DMS114 treated with DMSO at 0.1 percent for 48 hours (cell line): ENCODE data around the gene TMCO4.

ENCODE experiments used
- DNase-seq: peaks from one replicate; lab custom pipeline; 2025; ENCODE audit not compliant: unreplicated experiment; lab: John Stamatoyannopoulos, UW

The TMCO4 gene

DNA sequence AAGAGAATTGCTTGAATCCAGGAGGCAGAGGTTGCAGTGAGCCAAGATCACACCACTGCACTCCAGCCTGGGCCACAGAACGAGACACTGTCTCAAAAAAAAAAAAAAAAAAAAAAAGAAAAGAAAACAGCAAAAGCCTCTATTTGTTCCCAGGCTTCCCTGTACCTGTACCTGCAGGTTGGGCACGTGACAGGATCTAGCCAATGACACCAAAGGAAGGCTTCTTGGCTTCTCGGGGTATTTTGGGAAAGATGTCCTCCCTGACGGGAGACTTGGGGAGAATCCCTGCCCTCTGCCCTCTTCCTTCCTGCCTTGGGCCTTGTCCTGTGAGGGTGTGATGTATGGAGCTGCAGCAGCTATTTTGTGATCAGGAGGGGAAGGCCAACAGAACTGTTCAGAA, 22.8 kb downstream of the TMCO4 start:
- no peak for DNase-seq

- no peak for DNase-seq
These were observed 23.4 kb downstream of the TMCO4 start for GRCh38 chr1:19776287-19776686.

DNA sequence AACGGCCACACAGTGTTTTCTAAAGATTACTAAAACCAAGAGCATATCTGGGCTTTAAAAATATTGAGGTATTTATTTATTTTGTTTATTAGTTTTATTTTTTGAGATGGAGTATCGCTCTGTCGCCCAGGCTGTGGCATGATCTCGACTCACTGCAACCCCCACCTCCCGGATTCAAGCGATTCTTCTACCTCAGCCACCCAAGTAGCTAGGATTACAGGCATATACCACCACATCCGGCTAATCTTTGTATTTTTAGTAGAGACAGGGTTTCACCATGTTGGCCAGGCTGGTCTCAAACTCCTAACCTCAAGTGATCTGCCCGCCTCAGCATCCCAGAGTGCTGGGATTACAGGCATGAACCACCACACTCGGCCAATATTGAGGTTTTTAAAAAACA, 23.9 kb downstream of the TMCO4 start:
- DNase-seq, result no peak

DNA sequence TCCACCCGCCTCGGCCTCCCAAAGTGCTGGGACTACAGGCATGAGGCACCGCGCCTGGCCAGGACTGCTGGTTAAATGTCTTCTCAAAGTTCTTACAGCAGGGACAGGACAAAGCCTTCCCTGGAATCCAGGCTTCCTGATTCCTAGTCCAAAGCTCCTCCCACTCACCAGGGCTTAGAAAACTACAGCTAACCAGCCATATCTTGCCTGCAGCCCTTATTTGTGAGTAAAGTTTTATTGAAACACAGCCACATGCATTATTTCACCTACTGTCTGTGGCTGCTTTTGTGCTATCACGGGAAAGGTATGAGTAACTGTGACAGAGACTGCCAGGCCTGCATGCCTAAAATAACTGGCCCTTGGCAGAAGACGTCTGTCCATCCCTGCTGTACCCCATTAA, 24.4 kb downstream of the TMCO4 start:
- DNase-seq, result no peak

DNA sequence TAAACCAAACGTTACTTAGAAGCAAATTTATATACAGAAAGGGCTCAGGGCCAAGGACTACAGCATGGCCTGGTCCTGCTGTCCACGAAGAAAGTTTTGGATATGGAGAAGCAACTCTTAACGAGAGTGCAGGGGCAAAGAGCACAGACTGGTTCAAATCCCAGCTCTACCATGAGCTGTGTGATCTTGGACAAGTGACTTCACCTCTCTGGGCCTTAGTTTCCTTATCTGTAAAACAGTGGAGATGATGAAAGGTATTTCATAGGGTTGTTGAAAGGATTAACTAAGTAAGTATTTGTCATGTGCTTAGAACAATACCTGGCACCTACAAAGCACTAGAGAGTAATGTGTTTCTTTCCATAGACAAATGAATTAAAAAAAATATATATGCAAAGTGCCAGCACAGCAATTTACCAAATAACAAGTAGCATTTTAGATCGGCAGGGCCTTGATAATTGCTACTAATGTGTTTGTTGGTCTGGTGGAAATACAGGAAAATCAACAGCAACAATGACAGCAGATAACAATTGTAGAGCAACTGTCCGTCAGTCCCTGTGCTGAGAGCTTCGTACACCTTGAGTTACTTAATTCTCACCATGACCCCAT, 25.4 kb downstream of the TMCO4 start:
- DNase-seq, result no peak

GRCh38 chr1:19773485-19773884, 26.2 kb downstream of the TMCO4 start:
- no peak for DNase-seq

GRCh38 chr1:19772053-19772452, 27.7 kb downstream of the TMCO4 start:
- DNase-seq, result no peak

GRCh38 chr1:19771350-19771749, 28.4 kb downstream of the TMCO4 start:
- no peak for DNase-seq

DNA sequence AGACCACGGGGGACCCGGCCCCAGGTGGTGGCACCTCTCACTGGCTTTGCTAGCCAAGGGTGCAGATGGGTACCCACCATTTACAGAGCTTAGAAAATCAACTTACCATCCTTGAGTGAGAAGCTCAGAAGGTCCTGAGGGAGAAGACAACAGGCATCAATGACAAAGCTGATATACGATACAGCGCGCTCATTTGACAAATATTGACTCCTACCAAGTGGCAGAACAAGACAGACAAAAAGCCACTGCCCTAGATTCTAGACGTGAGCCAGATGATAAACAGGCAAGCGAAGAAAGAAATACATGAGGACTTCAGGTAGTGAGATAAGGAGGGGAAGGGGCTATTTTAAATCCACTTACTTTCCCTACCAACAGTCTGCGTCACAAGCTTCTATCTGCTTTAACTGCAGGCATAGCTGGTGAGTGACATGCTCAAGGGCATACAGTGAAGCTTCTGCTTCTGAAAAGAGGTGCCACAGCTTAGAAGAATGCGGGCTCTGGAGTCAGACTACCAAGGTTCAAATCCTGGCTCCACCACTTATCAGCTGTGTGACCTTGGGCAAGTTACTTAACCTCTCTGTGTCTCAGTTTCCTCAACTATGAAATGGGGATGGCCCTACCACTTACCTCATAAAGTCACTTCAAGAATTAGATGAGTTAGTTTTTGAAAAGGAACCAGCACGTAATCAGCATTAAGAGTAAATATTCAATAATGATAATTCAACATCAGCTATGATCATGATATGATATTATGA, 29.1 kb downstream of the TMCO4 start:
- DNase-seq, result no peak

DNA sequence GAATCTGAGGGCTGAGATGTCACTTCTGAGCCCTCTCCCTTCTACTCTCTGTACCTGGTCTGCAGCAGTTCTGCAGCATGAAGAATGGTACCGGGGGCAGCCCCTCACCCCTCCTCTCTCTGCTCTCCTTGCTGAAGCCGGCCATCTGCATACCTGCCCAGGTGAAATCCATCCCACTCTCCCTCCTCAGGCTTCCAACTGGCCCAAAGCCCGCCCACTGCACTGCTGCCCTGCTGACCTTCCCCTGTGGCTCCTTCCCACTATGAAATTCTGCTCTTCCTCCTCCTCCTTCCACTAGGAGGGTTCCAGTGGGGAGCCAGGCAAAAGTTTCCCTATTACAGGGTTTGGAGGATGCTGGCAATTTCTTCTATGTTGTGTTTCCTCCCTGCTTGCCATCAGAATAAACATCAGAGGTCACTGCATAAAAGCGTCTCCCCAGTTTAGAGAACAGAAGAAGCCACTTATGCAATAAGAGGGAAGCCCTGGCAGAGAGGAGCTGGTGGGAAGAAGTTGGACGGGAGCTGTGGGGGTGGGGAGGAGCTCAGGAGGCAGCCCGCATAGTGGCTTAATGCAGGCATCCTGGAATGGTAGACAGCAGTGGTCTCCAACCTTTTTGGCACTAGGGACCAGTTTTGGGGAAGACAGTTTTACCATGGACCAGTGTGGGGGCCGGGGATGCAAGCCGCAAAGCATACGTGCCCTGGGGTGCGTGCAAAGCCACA, 30.3 kb downstream of the TMCO4 start:
- DNase-seq, result no peak

DNA sequence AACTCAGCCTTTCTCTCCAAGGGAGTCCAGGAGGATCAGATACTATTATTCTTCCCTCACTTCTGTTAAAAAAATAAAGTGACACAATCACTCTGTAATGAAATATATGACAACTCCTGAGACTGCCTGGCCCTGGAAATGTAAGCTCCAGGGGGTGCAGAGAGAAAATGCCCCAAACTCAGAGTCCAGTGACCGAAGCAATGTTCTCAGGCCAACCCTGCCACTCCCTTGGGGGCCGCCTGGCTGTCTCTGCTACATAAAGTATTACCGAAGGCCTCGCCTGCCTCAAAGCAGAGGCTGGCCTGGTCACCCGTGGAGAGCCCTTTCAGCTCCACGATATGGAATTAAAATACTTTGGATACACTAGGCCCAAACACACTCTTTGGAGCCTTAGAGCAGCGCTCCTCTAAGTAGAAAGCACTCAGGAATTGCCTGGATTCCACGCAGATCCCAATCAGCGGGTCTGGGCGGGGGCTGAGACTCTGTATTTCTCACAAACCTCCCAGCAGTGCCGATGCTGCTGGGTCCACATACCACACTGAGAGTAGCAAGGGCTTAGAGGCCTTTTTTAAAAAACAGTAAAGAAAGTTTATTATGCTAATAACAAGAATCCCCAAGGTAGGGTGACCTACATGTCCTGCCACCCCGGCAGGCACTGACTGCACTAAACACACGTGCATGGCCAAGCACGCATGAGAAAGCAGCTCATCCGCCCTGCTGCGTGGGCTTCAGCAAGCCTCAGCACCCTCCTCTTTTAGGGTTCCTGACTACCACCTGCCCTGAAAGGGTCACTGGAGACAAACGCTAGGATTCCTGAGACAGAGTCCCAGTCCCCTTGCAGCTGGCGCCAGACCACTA, 31.1 kb downstream of the TMCO4 start:
- no peak for DNase-seq

DNA sequence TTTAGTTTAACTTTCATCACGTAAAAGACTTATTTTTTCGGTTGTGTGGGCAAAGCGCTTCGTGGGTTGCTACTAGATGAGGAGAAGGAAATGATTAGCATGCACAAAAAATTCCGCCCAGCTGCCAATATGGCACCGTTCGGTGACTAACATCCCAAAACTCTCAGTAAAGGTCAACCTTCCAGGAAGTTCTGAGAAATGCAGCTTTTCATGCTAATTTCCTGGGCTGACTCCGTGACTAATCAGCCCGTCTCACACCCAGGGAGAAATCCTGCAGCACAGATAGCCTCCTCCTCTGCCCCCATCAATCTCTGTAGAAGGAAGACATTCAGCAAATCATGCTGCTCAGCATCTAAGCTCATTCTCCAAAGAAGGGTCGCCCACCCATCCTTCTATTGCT, 34.1 kb downstream of the TMCO4 start:
- no peak for DNase-seq

- no peak for DNase-seq
These were observed 34.9 kb downstream of the TMCO4 start for GRCh38 chr1:19764848-19765247.

DNA sequence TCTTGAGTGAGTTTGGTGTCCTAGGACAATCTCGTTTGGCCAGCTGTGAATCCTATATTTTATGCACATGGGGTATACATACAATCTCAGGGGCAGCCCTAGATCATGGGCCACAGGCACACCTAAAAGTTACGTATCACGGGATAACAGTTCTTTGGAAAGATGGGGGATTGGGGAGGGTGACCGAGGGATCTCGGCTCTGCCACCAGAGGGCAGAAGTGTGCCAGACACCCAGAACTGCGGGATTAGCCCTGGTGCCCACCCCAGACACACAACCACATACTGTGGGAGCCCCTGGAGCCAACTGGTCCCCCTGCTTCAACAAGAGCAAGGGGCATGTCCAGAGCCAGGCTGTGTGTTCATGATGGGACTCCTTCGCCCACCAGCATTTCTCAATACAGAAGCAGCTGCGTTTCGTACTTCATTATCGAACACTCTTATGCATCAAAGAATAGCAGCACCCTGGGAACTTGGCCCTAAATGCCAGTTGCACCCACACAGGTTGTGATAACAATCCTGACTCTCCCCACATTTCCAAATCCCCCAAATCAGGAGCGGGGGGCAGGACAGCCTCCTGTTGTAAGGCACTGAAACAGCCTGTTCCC, 37.4 kb downstream of the TMCO4 start:
- DNase-seq, result no peak

GRCh38 chr1:19759740-19760089, 40.0 kb downstream of the TMCO4 start:
- no peak for DNase-seq

DNA sequence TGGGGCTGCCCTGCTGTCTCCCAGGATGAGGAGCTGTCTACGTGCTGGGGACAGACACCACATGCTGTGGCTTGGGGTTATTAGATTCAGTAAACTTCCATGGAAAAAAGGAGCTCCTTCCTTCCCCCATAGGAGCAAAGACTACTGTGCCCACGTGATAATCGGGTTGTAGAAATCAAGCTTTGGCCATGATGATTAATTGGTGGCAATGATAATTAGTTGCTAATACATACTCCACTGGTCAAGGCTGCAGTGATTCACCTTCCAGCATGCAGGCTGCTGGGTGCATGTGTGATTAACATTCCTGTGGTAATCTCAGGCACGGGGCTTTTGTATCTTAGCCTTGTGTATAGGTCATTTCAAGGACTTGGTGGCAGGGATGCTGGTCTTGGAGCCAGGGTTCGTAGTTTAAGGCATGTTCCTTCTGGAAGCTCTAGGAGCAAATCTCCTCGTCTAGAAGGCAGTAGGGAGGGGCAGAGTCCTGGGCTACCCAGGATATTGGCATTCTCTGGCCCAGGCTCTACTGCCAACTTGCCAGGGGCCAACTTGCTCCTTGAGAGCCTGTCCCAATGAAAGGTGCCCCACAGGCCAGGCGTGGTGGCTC, 41.4 kb downstream of the TMCO4 start:
- no peak for DNase-seq

- DNase-seq, result no peak
These were observed 42.1 kb downstream of the TMCO4 start for GRCh38 chr1:19757641-19758040.

DNA sequence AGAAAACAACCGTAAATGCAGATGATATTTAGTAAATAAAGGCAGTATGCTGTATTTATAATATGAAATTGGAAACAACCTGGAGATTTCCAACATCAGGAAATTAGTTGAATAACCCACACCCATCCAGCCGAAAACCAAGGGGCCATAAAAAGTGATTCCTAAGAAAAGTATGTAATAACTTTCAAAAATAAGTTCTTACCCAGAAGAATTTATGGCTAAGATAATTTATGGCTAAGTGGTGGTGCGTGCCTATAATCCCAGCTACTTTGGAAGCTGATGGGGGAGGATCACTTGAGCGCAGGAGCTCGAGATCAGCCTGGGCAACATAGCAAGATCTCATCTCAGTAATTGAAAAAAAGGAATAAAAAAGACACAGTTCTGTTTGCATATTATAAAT, 43.2 kb downstream of the TMCO4 start:
- DNase-seq, result no peak

- no peak for DNase-seq
These were observed 45.2 kb downstream of the TMCO4 start for GRCh38 chr1:19754482-19754881.

GRCh38 chr1:19752083-19752696, 47.5 kb downstream of the TMCO4 start:
- no peak for DNase-seq
